Vagina (tissue), 2 donors: ENCODE results near the gene TXN.

Experiments used
- POLR2A ChIP-seq, 2 donors: fragments of 450-650 bp; IDR thresholded peaks; one replicate each; pipeline ENCODE4 v1.6.1; 2017; ENCODE audit warnings: antibody characterized with exemption in 2 of 2, mild to moderate bottlenecking in 2 of 2, moderate library complexity in 2 of 2
- POLR2AphosphoS5 ChIP-seq, 2 donors: sonication (generic); formaldehyde crosslinking; IDR thresholded peaks; one replicate each; pipeline ENCODE4 v1.9.0; 2017; ENCODE audit warnings: antibody characterized with exemption in 2 of 2, mild to moderate bottlenecking in 2 of 2, low read depth in 1 of 2; ENCODE audit not compliant: insufficient read depth in 1 of 2

- TF ChIP-seq POLR2AphosphoS5 (IDR thresholded peaks at IDR 0.05; ENCODE audit: insufficient read depth in 1 of 2, low read depth in 1 of 2) = no peak
- TF ChIP-seq POLR2A (IDR thresholded peaks at IDR 0.05) = no peak
These were observed 35.5 kb downstream of the TXN start for GRCh38 chr9:110220809-110221208.
